ENCODE data around the gene CD33.

- TF ChIP-seq POLR2A (IDR thresholded peaks at IDR 0.05) (no peak), CTCF (IDR thresholded peaks at IDR 0.05) (no peak)
Measured at GRCh38 chr19:51196181-51196580, 28.7 kb upstream of the CD33 start.
